HFFc6 (cell line): ENCODE measurements around the gene CDC5L. TPM values are rescaled to one million over a fixed set of nuclear protein-coding genes. Genes with fewer than 3 reads are reported as not detected.
A peak's percentile ranks its signal among the peaks of the same experiment; 100 is the strongest.

Experiments
- DNase-seq: peaks from one replicate; pipeline ENCODE4 v3.0.0-alpha.2; 2018
- H3K27ac Mint-ChIP-seq: 2 replicates; pipeline ENCODE4 v1.8.0; 2020; ENCODE audit warnings: mild to moderate bottlenecking, mixed read lengths
- H3K27me3 Mint-ChIP-seq: 2 replicates; pipeline ENCODE4 v1.8.0; 2021; ENCODE audit warnings: mild to moderate bottlenecking, moderate library complexity, mixed read lengths; ENCODE audit not compliant: insufficient read depth
- H3K36me3 Mint-ChIP-seq: 2 replicates; pipeline ENCODE4 v1.8.0; 2021; ENCODE audit warnings: low read depth, mixed read lengths
- H3K4me1 Mint-ChIP-seq: 2 replicates; pipeline ENCODE4 v1.8.0; 2020; ENCODE audit warnings: low read depth, mixed read lengths
- H3K4me3 Mint-ChIP-seq: 2 replicates; pipeline ENCODE4 v1.8.0; 2020; ENCODE audit warnings: mild to moderate bottlenecking, moderate library complexity, mixed read lengths
- H3K9me3 Mint-ChIP-seq: 2 replicates; pipeline ENCODE4 v1.8.0; 2020; ENCODE audit warnings: mild to moderate bottlenecking, mixed read lengths
- CTCF ChIP-seq: fragments of 200-600 bp; sonication (generic); IDR thresholded peaks from 2 replicates; pipeline ENCODE4 v1.5.0; 2021; ENCODE audit warnings: antibody characterized with exemption, mild to moderate bottlenecking
- total RNA-seq, 6 experiments: library from RNA; stranded (reverse); fragmentation: NEBNext Ultra II Directional; extraction: Animal tissue kit (Norgen Biotek cat#: 25700); gene quantifications; 2 replicates in 1 of 6; 3 replicates in 5 of 6; pipeline ENCODE4 v1.2.3, GENCODE V29; 2021

Gene CDC5L
- total RNA-seq, 6 experiments from 2014 or later, result 17.9 to 23.5 (median 21.6) TPM

GRCh38 chr6:44474643-44475042, 87.1 kb downstream of the CDC5L start:
- no peak overlapping the region for H3K27ac Mint-ChIP-seq

GRCh38 chr6:44475417-44475778, 87.9 kb downstream of the CDC5L start:
- Mint-ChIP-seq H3K4me1 (peaks cover 15% of the 10 kb centered on the region), H3K4me3 (no peak overlapping the region), H3K9me3 (no peaks in the 10 kb centered on the region), H3K27ac (no peak overlapping the region), H3K27me3 (peaks cover 3% of the 10 kb centered on the region), H3K36me3 (no peaks in the 10 kb centered on the region)
- no peak for DNase-seq
- TF ChIP-seq CTCF, result no peak

More at GRCh38 chr6:44474643-44475042, 87.1 kb downstream of the CDC5L start:
- Mint-ChIP-seq H3K27me3 (peaks cover 3% of the 10 kb centered on the region), H3K4me3 (no peak overlapping the region), H3K36me3 (no peaks in the 10 kb centered on the region), H3K4me1 (peaks cover 15% of the 10 kb centered on the region), H3K9me3 (no peaks in the 10 kb centered on the region)
- no peak for DNase-seq
- no peak for TF ChIP-seq CTCF

GRCh38 chr6:44475779-44476434, 88.4 kb downstream of the CDC5L start:
- Mint-ChIP-seq H3K36me3 (no peaks in the 10 kb centered on the region), H3K27me3 (peaks cover 3% of the 10 kb centered on the region), H3K9me3 (no peaks in the 10 kb centered on the region), H3K4me3 (no peak overlapping the region), H3K4me1 (peaks cover 15% of the 10 kb centered on the region), H3K27ac (peak overlapping the region; percentile 40; the same call in 1 of the 2 replicates)
- DNase-seq, result peak; percentile 65
- peak; percentile 97 for TF ChIP-seq CTCF

- TF ChIP-seq CTCF, result no peak
- peaks cover 15% of the 10 kb centered on the region for H3K4me1 Mint-ChIP-seq
- no peak overlapping the region for H3K4me3 Mint-ChIP-seq
- peaks cover 3% of the 10 kb centered on the region for H3K27me3 Mint-ChIP-seq
- no peaks in the 10 kb centered on the region for H3K9me3 Mint-ChIP-seq
- DNase-seq, result no peak
- H3K36me3 Mint-ChIP-seq, result no peaks in the 10 kb centered on the region
- H3K27ac Mint-ChIP-seq, result no peak overlapping the region
Observed at GRCh38 chr6:44476849-44477248, 89.3 kb downstream of the CDC5L start.

GRCh38 chr6:44477293-44477894, 89.9 kb downstream of the CDC5L start:
- Mint-ChIP-seq H3K27ac (no peak overlapping the region), H3K36me3 (no peaks in the 10 kb centered on the region), H3K9me3 (no peaks in the 10 kb centered on the region), H3K27me3 (peaks cover 3% of the 10 kb centered on the region), H3K4me1 (peaks cover 15% of the 10 kb centered on the region), H3K4me3 (no peak overlapping the region)
- DNase-seq, result no peak
- no peak for TF ChIP-seq CTCF
